ENCODE results near the gene ABLIM3. TPM values are rescaled to one million over a fixed set of nuclear protein-coding genes. Genes with fewer than 3 reads are reported as not detected.
A peak's percentile ranks its signal among the peaks of the same experiment; 100 is the strongest.
"Not testable (repeated sequence)": the region's sequence is repeated elsewhere in the genome, so short reads cannot be mapped to it uniquely, and the experiment has no call there.

The ABLIM3 gene
- total RNA-seq, 8 experiments from 2014 or later: 0.18 to 28.7 (median 4.3) TPM

- H3K4me3 ChIP-seq: no peak overlapping the region
- H3K4me1 ChIP-seq (replicated peaks in 1 of 2): no peaks in the 10 kb centered on the region
- no peak overlapping the region for H3K27ac ChIP-seq
- 30 to 81% (median 66%) methylated on average over 1 to 2 of the region's 2 CpGs for WGBS, 10 experiments
- ATAC-seq (replicated peaks in 6 of 8): no peak
- in situ Hi-C loops (cut with MboI; ENCODE audit: low pct_unique_long_range_greater_than_20kb in 2 of 9, low sequenced_read_pairs in 9 of 9, unreplicated experiment in 9 of 9): no loop called here
These were observed 45.2 kb downstream of the ABLIM3 start for GRCh38 chr5:149186506-149186905.

GRCh38 chr5:149187617-149188016, 46.3 kb downstream of the ABLIM3 start:
- in situ Hi-C loops (cut with MboI; ENCODE audit: low pct_unique_long_range_greater_than_20kb in 2 of 9, low sequenced_read_pairs in 9 of 9, unreplicated experiment in 9 of 9); H3K27ac ChIP-seq; H3K4me3 ChIP-seq; ATAC-seq (replicated peaks in 6 of 8); H3K4me1 ChIP-seq (replicated peaks in 1 of 2): not testable (repeated sequence)
- WGBS, 10 experiments: 57 to 100% (median 88%) methylated on average over 3 to 10 of the region's 10 CpGs

GRCh38 chr5:149188383-149188782, 47.1 kb downstream of the ABLIM3 start:
- WGBS, 10 experiments: 94 to 100% (median 100%) methylated on average over 1 to 3 of the region's 3 CpGs; no CpG with 5 or more reads in 3 of the 10 experiments
- Histone ChIP-seq H3K27ac (no peak overlapping the region), H3K4me3 (no peak overlapping the region), H3K4me1 (replicated peaks in 1 of 2) (no peaks in the 10 kb centered on the region)
- in situ Hi-C loops (cut with MboI; ENCODE audit: low pct_unique_long_range_greater_than_20kb in 2 of 9, low sequenced_read_pairs in 9 of 9, unreplicated experiment in 9 of 9): no loop called here
- ATAC-seq (replicated peaks in 6 of 8): no peak

- H3K4me3 ChIP-seq: no peak overlapping the region
- H3K27ac ChIP-seq: no peak overlapping the region
- in situ Hi-C loops (cut with MboI; ENCODE audit: low pct_unique_long_range_greater_than_20kb in 2 of 9, low sequenced_read_pairs in 9 of 9, unreplicated experiment in 9 of 9): no loop called here
- ATAC-seq (replicated peaks in 6 of 8): no peak
- peaks cover 0 to 8% of the 10 kb centered on the region in 2 donors for H3K4me1 ChIP-seq (replicated peaks in 1 of 2)
- WGBS, 10 experiments: 43 to 90% (median 75%) methylated on average over 2 to 7 of the region's 9 CpGs; no CpG with 5 or more reads in 3 of the 10 experiments
These were observed 54.1 kb downstream of the ABLIM3 start for GRCh38 chr5:149195337-149195887.

- H3K4me1 ChIP-seq (replicated peaks in 1 of 2): peaks cover 0 to 8% of the 10 kb centered on the region in 2 donors
- in situ Hi-C loops (cut with MboI; ENCODE audit: low pct_unique_long_range_greater_than_20kb in 2 of 9, low sequenced_read_pairs in 9 of 9, unreplicated experiment in 9 of 9): no loop called here
- no peak overlapping the region for H3K4me3 ChIP-seq
- no peak overlapping the region for H3K27ac ChIP-seq
- no peak for ATAC-seq (replicated peaks in 6 of 8)
- 50 to 100% (median 90%) methylated on average over 1 of the region's 1 CpG; no CpG with 5 or more reads in 6 of the 10 experiments for WGBS, 10 experiments
These were observed 54.7 kb downstream of the ABLIM3 start for GRCh38 chr5:149195962-149196361.

- Histone ChIP-seq H3K4me3 (no peak overlapping the region), H3K4me1 (replicated peaks in 1 of 2) (peaks cover 0 to 8% of the 10 kb centered on the region in 2 donors), H3K27ac (no peak overlapping the region)
- ATAC-seq (replicated peaks in 6 of 8): no peak
- WGBS, 10 experiments: 40 to 93% (median 83%) methylated on average over 1 to 4 of the region's 9 CpGs; no CpG with 5 or more reads in 5 of the 10 experiments
- in situ Hi-C loops (cut with MboI; ENCODE audit: low pct_unique_long_range_greater_than_20kb in 2 of 9, low sequenced_read_pairs in 9 of 9, unreplicated experiment in 9 of 9): no loop called here
These were observed 56.9 kb downstream of the ABLIM3 start for GRCh38 chr5:149198148-149198547.

- in situ Hi-C loops (cut with MboI; ENCODE audit: low pct_unique_long_range_greater_than_20kb in 2 of 9, low sequenced_read_pairs in 9 of 9, unreplicated experiment in 9 of 9): no loop called here
- ATAC-seq (replicated peaks in 6 of 8): no peak
- 0 to 67% (median 23%) methylated on average over 1 to 2 of the region's 6 CpGs; no CpG with 5 or more reads in 4 of the 10 experiments for WGBS, 10 experiments
- H3K4me1 ChIP-seq (replicated peaks in 1 of 2): peaks cover 0 to 6% of the 10 kb centered on the region in 2 donors
- H3K27ac ChIP-seq: no peak overlapping the region
- no peak overlapping the region for H3K4me3 ChIP-seq
These were observed 59.1 kb downstream of the ABLIM3 start for GRCh38 chr5:149200355-149200754.

GRCh38 chr5:149201121-149201637, 59.9 kb downstream of the ABLIM3 start:
- ATAC-seq (replicated peaks in 6 of 8): peak in 1 of 8 experiments; percentile 71
- no peaks in the 10 kb centered on the region for H3K4me1 ChIP-seq (replicated peaks in 1 of 2)
- in situ Hi-C loops (cut with MboI; ENCODE audit: low pct_unique_long_range_greater_than_20kb in 2 of 9, low sequenced_read_pairs in 9 of 9, unreplicated experiment in 9 of 9): no loop called here
- WGBS, 10 experiments: 50 to 100% (median 75%) methylated on average over 1 to 4 of the region's 6 CpGs; no CpG with 5 or more reads in 4 of the 10 experiments
- no peak overlapping the region for H3K27ac ChIP-seq
- H3K4me3 ChIP-seq: no peak overlapping the region

- H3K27ac ChIP-seq: no peak overlapping the region
- no peaks in the 10 kb centered on the region for H3K4me1 ChIP-seq (replicated peaks in 1 of 2)
- 83 to 100% (median 100%) methylated on average over 1 of the region's 1 CpG; no CpG with 5 or more reads in 7 of the 10 experiments for WGBS, 10 experiments
- no peak overlapping the region for H3K4me3 ChIP-seq
- no peak for ATAC-seq (replicated peaks in 6 of 8)
- in situ Hi-C loops (cut with MboI; ENCODE audit: low pct_unique_long_range_greater_than_20kb in 2 of 9, low sequenced_read_pairs in 9 of 9, unreplicated experiment in 9 of 9): no loop called here
These were observed 61.7 kb downstream of the ABLIM3 start for GRCh38 chr5:149202910-149203451.

GRCh38 chr5:149203921-149204441, 62.7 kb downstream of the ABLIM3 start:
- no peaks in the 10 kb centered on the region for H3K4me1 ChIP-seq (replicated peaks in 1 of 2)
- peak in 2 of 8 experiments; percentile 45 to 75 for ATAC-seq (replicated peaks in 6 of 8)
- in situ Hi-C loops (cut with MboI; ENCODE audit: low pct_unique_long_range_greater_than_20kb in 2 of 9, low sequenced_read_pairs in 9 of 9, unreplicated experiment in 9 of 9): no loop called here
- 0 to 92% (median 74%) methylated on average over 1 to 4 of the region's 4 CpGs for WGBS, 10 experiments
- no peak overlapping the region for H3K27ac ChIP-seq
- H3K4me3 ChIP-seq: no peak overlapping the region

GRCh38 chr5:149205625-149206523, 64.6 kb downstream of the ABLIM3 start:
- Histone ChIP-seq H3K4me3 (no peak overlapping the region), H3K4me1 (replicated peaks in 1 of 2) (peaks cover 0 to 3% of the 10 kb centered on the region in 2 donors), H3K27ac (no peak overlapping the region)
- WGBS, 10 experiments: 20 to 90% (median 73%) methylated on average over 1 to 9 of the region's 10 CpGs; no CpG with 5 or more reads in 2 of the 10 experiments
- peak in 3 of 8 experiments; percentile 44 to 79 (median 49) for ATAC-seq (replicated peaks in 6 of 8)
- in situ Hi-C loops (cut with MboI; ENCODE audit: low pct_unique_long_range_greater_than_20kb in 2 of 9, low sequenced_read_pairs in 9 of 9, unreplicated experiment in 9 of 9): no loop called here

- ATAC-seq (replicated peaks in 6 of 8): no peak
- Histone ChIP-seq H3K27ac (no peak overlapping the region), H3K4me3 (no peak overlapping the region), H3K4me1 (replicated peaks in 1 of 2) (peaks cover 0 to 8% of the 10 kb centered on the region in 2 donors)
- in situ Hi-C loops (cut with MboI; ENCODE audit: low pct_unique_long_range_greater_than_20kb in 2 of 9, low sequenced_read_pairs in 9 of 9, unreplicated experiment in 9 of 9): no loop called here
- 30 to 80% (median 78%) methylated on average over 1 to 7 of the region's 10 CpGs; no CpG with 5 or more reads in 3 of the 10 experiments for WGBS, 10 experiments
These were observed 65.3 kb downstream of the ABLIM3 start for GRCh38 chr5:149206524-149207141.
